Liver (tissue), 9 donors: ENCODE results near the gene S100A12. TPM values are rescaled to one million over a fixed set of nuclear protein-coding genes. Genes with fewer than 3 reads are reported as not detected.
"Not testable (repeated sequence)": the region's sequence is repeated elsewhere in the genome, so short reads cannot be mapped to it uniquely, and the experiment has no call there.

ENCODE experiments used
- DNase-seq: peaks from one replicate; pipeline ENCODE4 v3.0.0-alpha.2; 2017; ENCODE audit warnings: low spot score
- H3K27ac ChIP-seq, 2 donors: one replicate each; pipeline ENCODE4 v1.7.0; 2013; ENCODE audit warnings: inconsistent platforms in 2 of 2, low read length in 2 of 2, control low read depth in 1 of 2, low read depth in 1 of 2, mild to moderate bottlenecking in 1 of 2
- H3K27me3 ChIP-seq, 4 donors: one replicate each; pipeline versions ENCODE4 v1.6.1 to v1.7.0; 2013; ENCODE audit warnings: low read length in 3 of 4, inconsistent platforms in 1 of 4, mild to moderate bottlenecking in 1 of 4, moderate library complexity in 1 of 4; ENCODE audit not compliant: control insufficient read depth in 4 of 4, insufficient read depth in 4 of 4
- H3K36me3 ChIP-seq, 4 donors: one replicate each; pipeline versions ENCODE4 v1.6.1 to v1.7.0; 2013; ENCODE audit warnings: low read length in 3 of 4, mild to moderate bottlenecking in 3 of 4, low read depth in 1 of 4, moderate library complexity in 1 of 4; ENCODE audit not compliant: control insufficient read depth in 4 of 4, insufficient read depth in 3 of 4
- H3K4me1 ChIP-seq, 4 donors: one replicate each; pipeline versions ENCODE4 v1.6.1 to v1.7.0; 2013; ENCODE audit warnings: low read length in 3 of 4, mild to moderate bottlenecking in 3 of 4, moderate library complexity in 1 of 4; ENCODE audit not compliant: control insufficient read depth in 4 of 4, insufficient read depth in 4 of 4
- H3K4me3 ChIP-seq, 3 donors: one replicate each; pipeline versions ENCODE4 v1.6.1 to v1.7.0; 2013; ENCODE audit warnings: low read length in 3 of 3, control low read depth in 1 of 3, low read depth in 1 of 3, mild to moderate bottlenecking in 1 of 3
- H3K9ac ChIP-seq, 2 donors: one replicate each; pipeline ENCODE4 v1.7.0; 2013; ENCODE audit warnings: low read length in 2 of 2, mild to moderate bottlenecking in 2 of 2, moderate library complexity in 2 of 2, control low read depth in 1 of 2, low read depth in 1 of 2
- H3K9me3 ChIP-seq, 4 donors: one replicate each; pipeline versions ENCODE4 v1.6.1 to v1.7.0; 2013; ENCODE audit warnings: low read length in 3 of 4; ENCODE audit not compliant: control insufficient read depth in 4 of 4
- ATF3 ChIP-seq: IDR thresholded peaks from 2 replicates; pipeline ENCODE4 v1.6.1; 2016; ENCODE audit warnings: antibody characterized with exemption
- FOXA1 ChIP-seq: IDR thresholded peaks from 2 replicates; pipeline ENCODE4 v1.6.1; 2016; ENCODE audit warnings: antibody characterized with exemption
- FOXA2 ChIP-seq: IDR thresholded peaks from 2 replicates; pipeline ENCODE4 v1.6.1; 2016; ENCODE audit warnings: antibody characterized with exemption
- HNF4G ChIP-seq: IDR thresholded peaks from 2 replicates; pipeline ENCODE4 v1.6.1; 2016; ENCODE audit warnings: antibody characterized with exemption
- JUND ChIP-seq, 2 donors: IDR thresholded peaks; 2 replicates each; pipeline ENCODE4 v1.6.1; 2016; ENCODE audit warnings: antibody characterized with exemption in 2 of 2
- MAX ChIP-seq: IDR thresholded peaks from 2 replicates; pipeline ENCODE4 v1.6.1; 2016; ENCODE audit warnings: antibody characterized with exemption
- RAD21 ChIP-seq, 2 donors: IDR thresholded peaks; 2 replicates each; pipeline ENCODE4 v1.6.1; 2016; ENCODE audit warnings: antibody characterized with exemption in 2 of 2, mild to moderate bottlenecking in 2 of 2
- RXRA ChIP-seq, 2 donors: IDR thresholded peaks; 2 replicates each; pipeline ENCODE4 v1.6.1; 2017 to 2018; ENCODE audit warnings: antibody characterized with exemption in 2 of 2, mild to moderate bottlenecking in 1 of 2
- SP1 ChIP-seq: IDR thresholded peaks from 2 replicates; pipeline ENCODE4 v1.6.1; 2018; ENCODE audit warnings: antibody characterized with exemption, mild to moderate bottlenecking
- TAF1 ChIP-seq: conservative IDR thresholded peaks from 2 replicates; pipeline ENCODE4 v1.6.1; 2016; ENCODE audit warnings: antibody characterized with exemption, mild to moderate bottlenecking
- YY1 ChIP-seq: IDR thresholded peaks from 2 replicates; pipeline ENCODE4 v1.6.1; 2016; ENCODE audit warnings: antibody characterized with exemption, mild to moderate bottlenecking
- ZBTB33 ChIP-seq: IDR thresholded peaks from 2 replicates; pipeline ENCODE4 v1.6.1; 2016; ENCODE audit warnings: antibody characterized with exemption
- WGBS: extraction: QIAGEN DNeasy Blood & Tissue Kit; methylation state at CpG from one replicate; pipeline ENCODE4 v1.1.7; 2013; 5-methylcytosine and 5-hydroxymethylcytosine counted together
- polyA plus RNA-seq, 2 donors: library from polyadenylated mRNA; stranded (reverse) in 1 of 2; unstranded in 1 of 2; fragments of 200-250 nt in 1 of 2; fragments of >200 nt in 1 of 2; fragmentation: Nextera tagmentation in 1 of 2; extraction: Ambion mirVana in 1 of 2; gene quantifications; one replicate each; pipeline versions ENCODE4 v1.2.1 to v1.2.3, GENCODE V29; 2013 to 2015
- total RNA-seq, 2 donors: library from RNA; depleted of rRNA; stranded (reverse); fragments of >200 nt; gene quantifications; one replicate each; pipeline ENCODE4 v1.2.3, GENCODE V29; 2014
- donor health status: healthy.
- donor health status: healthy.
- donor health status: healthy.
- donor health status: healthy.
- donor health status: healthy.

Gene S100A12
- total and polyA plus RNA-seq, 4 donors: 3.3 to 35.2 (median 12.1) TPM

DNA sequence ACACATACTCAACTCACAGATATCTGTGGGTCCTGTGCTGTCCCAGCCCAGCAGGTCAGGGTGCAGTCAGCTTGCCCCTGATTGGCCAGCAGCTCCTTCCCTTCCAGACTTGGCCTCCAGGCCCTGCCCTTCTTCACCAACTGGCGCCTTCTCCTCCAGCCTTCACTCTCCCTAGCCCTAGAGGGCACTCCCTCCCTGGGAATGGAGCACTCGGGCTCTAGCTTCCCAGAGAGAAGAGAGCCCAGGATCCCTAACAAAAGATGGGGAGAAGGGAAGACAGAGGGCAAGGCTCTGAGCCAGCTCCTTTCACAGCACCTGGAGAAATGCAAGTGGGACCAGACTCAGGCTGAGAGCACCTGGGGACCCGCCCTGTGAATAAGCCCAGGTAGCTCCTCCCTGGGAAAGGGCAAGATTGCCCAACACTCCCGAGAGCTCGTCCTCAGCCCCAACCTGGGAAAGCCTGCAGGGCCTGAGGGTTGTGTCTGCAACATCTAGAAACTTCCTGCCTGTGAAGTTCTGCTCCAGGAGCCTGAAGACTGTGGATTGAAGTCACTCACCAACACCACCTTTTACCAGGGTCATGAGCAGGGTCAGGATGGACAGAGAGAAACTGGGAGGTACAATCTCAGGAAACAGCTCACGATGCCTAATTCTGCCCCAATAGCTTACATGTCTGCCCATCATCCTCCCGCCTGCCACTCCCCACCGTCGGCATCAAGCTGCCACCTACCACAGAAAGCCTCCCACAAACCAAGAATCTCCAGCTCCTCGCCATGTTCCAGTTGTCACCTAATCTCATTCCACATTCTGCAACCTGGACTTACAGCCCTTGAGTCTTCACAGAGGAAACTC is 26.7 kb downstream of the S100A12 start, which contains the start of gene PGLYRP4:
Gene PGLYRP4, minus strand, starts transcription at position 331 of the 852 bp plus-strand sequence. CDS start 909 bp downstream, outside the sequence.
- Histone ChIP-seq H3K27me3 (peaks cover 0 to 12% (median 2%) of the 10 kb centered on the region in 4 donors), H3K4me1 (no peaks in the 10 kb centered on the region), H3K27ac (no peak within 1 kb of the TSS), H3K9ac (no peak within 1 kb of the TSS), H3K4me3 (no peak within 1 kb of the TSS), H3K36me3 (no peaks in the 10 kb centered on the region), H3K9me3 (no peaks in the 10 kb centered on the region)
- DNase-seq: peak; percentile 24
- 54% methylated on average over 10 of the region's 10 CpGs for WGBS
- TF ChIP-seq ATF3 (no peak), FOXA1 (no peak), ZBTB33 (no peak), MAX (no peak), YY1 (no peak), FOXA2 (no peak), JUND (IDR thresholded peaks at IDR 0.05) (no peak), TAF1 (no peak), SP1 (no peak), HNF4G (no peak), RXRA (IDR thresholded peaks at IDR 0.05) (no peak), RAD21 (IDR thresholded peaks at IDR 0.05) (no peak)

GRCh38 chr1:153347856-153348255 is 27.6 kb downstream of the S100A12 start:
- H3K36me3 ChIP-seq: no peaks in the 10 kb centered on the region
- TF ChIP-seq ZBTB33 (no peak), HNF4G (no peak), MAX (no peak)
- no peaks in the 10 kb centered on the region for H3K4me1 ChIP-seq
- peak; percentile 13 for DNase-seq
- no peak overlapping the region for H3K9ac ChIP-seq
- no peaks in the 10 kb centered on the region for H3K9me3 ChIP-seq
- no peak overlapping the region for H3K4me3 ChIP-seq
- peaks cover 0 to 12% (median 2%) of the 10 kb centered on the region in 4 donors for H3K27me3 ChIP-seq
- no peak overlapping the region for H3K27ac ChIP-seq
- WGBS: 67% methylated on average over 7 of the region's 7 CpGs

DNA sequence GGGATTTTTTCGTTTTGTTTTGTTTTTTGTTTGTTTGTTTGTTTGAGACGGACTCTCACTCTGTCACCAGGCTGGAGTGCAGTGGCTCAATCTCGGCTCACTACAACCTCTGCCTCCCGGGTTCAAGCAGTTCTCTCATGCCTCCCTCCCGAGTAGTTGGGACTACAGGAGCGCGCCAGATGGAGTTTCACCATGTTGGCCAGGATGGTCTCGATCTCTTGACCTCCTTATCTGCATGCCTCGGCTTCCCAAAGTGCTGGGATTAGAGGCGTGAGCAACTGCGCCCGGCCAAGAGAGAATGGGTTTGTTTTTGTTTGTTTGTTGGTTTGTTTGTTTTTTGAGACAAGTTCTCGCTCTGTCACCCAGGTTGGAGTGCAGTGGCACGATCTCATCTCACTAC is 28.4 kb downstream of the S100A12 start:
- H3K9me3 ChIP-seq, H3K4me1 ChIP-seq, H3K27ac ChIP-seq, DNase-seq, H3K4me3 ChIP-seq, H3K9ac ChIP-seq, H3K36me3 ChIP-seq: not testable (repeated sequence)
- peaks cover 0 to 12% (median 2%) of the 10 kb centered on the region in 4 donors for H3K27me3 ChIP-seq
- WGBS: 67% methylated on average over 14 of the region's 14 CpGs
